Mucosa of stomach (tissue), 1 donor: Measurements from ENCODE around the gene BBS7.

Experiments
- H3K27me3 ChIP-seq: one replicate; pipeline ENCODE4 v1.7.0; 2013; ENCODE audit warnings: mild to moderate bottlenecking, low read length; ENCODE audit not compliant: control insufficient read depth, insufficient read depth
- H3K36me3 ChIP-seq: one replicate; pipeline ENCODE4 v1.7.0; 2013; ENCODE audit warnings: low read length; ENCODE audit not compliant: control insufficient read depth, insufficient read depth
- H3K4me1 ChIP-seq: one replicate; pipeline ENCODE4 v1.7.0; 2013; ENCODE audit warnings: mild to moderate bottlenecking, low read length; ENCODE audit not compliant: control insufficient read depth, insufficient read depth
- H3K4me3 ChIP-seq: one replicate; pipeline ENCODE4 v1.7.0; 2013; ENCODE audit warnings: low read length
- H3K9ac ChIP-seq: one replicate; pipeline ENCODE4 v1.7.0; 2013; ENCODE audit warnings: mild to moderate bottlenecking, low read length, moderate library complexity
- H3K9me3 ChIP-seq: one replicate; pipeline ENCODE4 v1.7.0; 2013; ENCODE audit warnings: mild to moderate bottlenecking, low read length, moderate library complexity; ENCODE audit not compliant: control insufficient read depth
- donor health status: Pancreatic carcinoma.

BBS7 gene

GRCh38 chr4:121800961-121801714 lies 69.1 kb downstream of the BBS7 start, which contains the start of gene EXOSC9:
EXOSC9 (plus strand) TSS chr4:121801323; CDS start chr4:121801425, 102 bp downstream.
- peak within 1 kb of the TSS; percentile 91 for H3K9ac ChIP-seq
- no peaks in the 10 kb centered on the region for H3K9me3 ChIP-seq
- no peaks in the 10 kb centered on the region for H3K27me3 ChIP-seq
- H3K4me1 ChIP-seq = peaks cover 5% of the 10 kb centered on the region
- peak within 1 kb of the TSS; percentile 88 for H3K4me3 ChIP-seq
- no peaks in the 10 kb centered on the region for H3K36me3 ChIP-seq

GRCh38 chr4:121800638-121800960 lies 69.7 kb downstream of the BBS7 start:
- Histone ChIP-seq H3K27me3 (no peaks in the 10 kb centered on the region), H3K36me3 (no peaks in the 10 kb centered on the region), H3K4me1 (peaks cover 5% of the 10 kb centered on the region), H3K9ac (peak overlapping the region; percentile 91), H3K9me3 (no peaks in the 10 kb centered on the region), H3K4me3 (peak overlapping the region; percentile 88)

- Histone ChIP-seq H3K4me3 (no peak overlapping the region), H3K4me1 (peaks cover 5% of the 10 kb centered on the region), H3K27me3 (no peaks in the 10 kb centered on the region), H3K9ac (no peak overlapping the region), H3K36me3 (no peaks in the 10 kb centered on the region), H3K9me3 (no peaks in the 10 kb centered on the region)
Measured at GRCh38 chr4:121799867-121800501, 70.3 kb downstream of the BBS7 start.

- Histone ChIP-seq H3K27me3 (no peaks in the 10 kb centered on the region), H3K36me3 (no peaks in the 10 kb centered on the region), H3K9me3 (no peaks in the 10 kb centered on the region), H3K4me1 (peaks cover 5% of the 10 kb centered on the region), H3K4me3 (no peak overlapping the region), H3K9ac (no peak overlapping the region)
Measured at GRCh38 chr4:121799208-121799823, 71.0 kb downstream of the BBS7 start.

- no peaks in the 10 kb centered on the region for H3K27me3 ChIP-seq
- no peak overlapping the region for H3K9ac ChIP-seq
- no peak overlapping the region for H3K4me3 ChIP-seq
- H3K36me3 ChIP-seq = no peaks in the 10 kb centered on the region
- no peaks in the 10 kb centered on the region for H3K9me3 ChIP-seq
- peaks cover 5% of the 10 kb centered on the region for H3K4me1 ChIP-seq
Measured at GRCh38 chr4:121796283-121796682, 74.0 kb downstream of the BBS7 start.

GRCh38 chr4:121794505-121795188 lies 75.6 kb downstream of the BBS7 start:
- no peaks in the 10 kb centered on the region for H3K27me3 ChIP-seq

GRCh38 chr4:121792966-121793365 lies 77.3 kb downstream of the BBS7 start:
- H3K27me3 ChIP-seq = no peaks in the 10 kb centered on the region
- no peaks in the 10 kb centered on the region for H3K4me1 ChIP-seq
- H3K36me3 ChIP-seq = no peaks in the 10 kb centered on the region
- H3K9me3 ChIP-seq = no peaks in the 10 kb centered on the region
- no peak overlapping the region for H3K4me3 ChIP-seq
- no peak overlapping the region for H3K9ac ChIP-seq

More at GRCh38 chr4:121794505-121795188, 75.6 kb downstream of the BBS7 start:
- no peak overlapping the region for H3K9ac ChIP-seq
- H3K36me3 ChIP-seq = no peaks in the 10 kb centered on the region
- no peaks in the 10 kb centered on the region for H3K9me3 ChIP-seq
- no peak overlapping the region for H3K4me3 ChIP-seq
- no peaks in the 10 kb centered on the region for H3K4me1 ChIP-seq

GRCh38 chr4:121791481-121791880 lies 78.8 kb downstream of the BBS7 start:
- no peak overlapping the region for H3K9ac ChIP-seq
- peaks cover 3% of the 10 kb centered on the region for H3K27me3 ChIP-seq
- H3K9me3 ChIP-seq = no peaks in the 10 kb centered on the region
- H3K4me1 ChIP-seq = no peaks in the 10 kb centered on the region
- no peak overlapping the region for H3K4me3 ChIP-seq
- no peaks in the 10 kb centered on the region for H3K36me3 ChIP-seq

- H3K27me3 ChIP-seq = peaks cover 3% of the 10 kb centered on the region
- H3K9ac ChIP-seq = no peak overlapping the region
- no peaks in the 10 kb centered on the region for H3K4me1 ChIP-seq
- no peaks in the 10 kb centered on the region for H3K36me3 ChIP-seq
- no peak overlapping the region for H3K4me3 ChIP-seq
- no peaks in the 10 kb centered on the region for H3K9me3 ChIP-seq
Measured at GRCh38 chr4:121790976-121791375, 79.3 kb downstream of the BBS7 start.

GRCh38 chr4:121789960-121790829 lies 80.1 kb downstream of the BBS7 start:
- H3K27me3 ChIP-seq = peaks cover 3% of the 10 kb centered on the region
- H3K9me3 ChIP-seq = no peaks in the 10 kb centered on the region
- no peaks in the 10 kb centered on the region for H3K36me3 ChIP-seq
- no peaks in the 10 kb centered on the region for H3K4me1 ChIP-seq
- no peak overlapping the region for H3K4me3 ChIP-seq
- no peak overlapping the region for H3K9ac ChIP-seq

- peaks cover 3% of the 10 kb centered on the region for H3K27me3 ChIP-seq
- no peak overlapping the region for H3K9ac ChIP-seq
- H3K4me1 ChIP-seq = no peaks in the 10 kb centered on the region
- no peaks in the 10 kb centered on the region for H3K36me3 ChIP-seq
- no peak overlapping the region for H3K4me3 ChIP-seq
- no peaks in the 10 kb centered on the region for H3K9me3 ChIP-seq
Measured at GRCh38 chr4:121789455-121789854, 80.8 kb downstream of the BBS7 start.
